ENCODE data around the gene CCDC148.

The CCDC148 gene

GRCh38 chr2:158432117-158432516 lies 24.4 kb downstream of the CCDC148 start:
- no peak for DNase-seq (ENCODE audit: low read depth)

DNA sequence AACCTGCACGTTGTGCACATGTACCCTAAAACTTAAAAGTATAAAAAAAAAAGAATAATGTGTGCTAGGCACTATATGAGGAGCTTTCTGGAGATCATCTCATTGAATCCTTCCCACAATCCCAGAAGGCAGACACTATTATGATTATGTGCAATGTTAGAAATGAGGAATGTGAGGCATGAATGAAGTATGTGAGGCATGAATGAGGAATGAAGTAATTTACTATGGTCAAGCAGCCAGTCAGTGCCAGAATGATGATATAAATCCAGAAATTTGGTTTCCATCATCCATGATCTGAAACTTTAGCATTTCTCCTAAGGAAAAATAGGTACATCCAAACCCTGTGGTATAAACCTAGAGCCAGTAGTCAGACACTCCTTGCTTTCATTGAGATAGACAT lies 42.0 kb downstream of the CCDC148 start:
- peak; percentile 77 for DNase-seq (ENCODE audit: low read depth)

DNA sequence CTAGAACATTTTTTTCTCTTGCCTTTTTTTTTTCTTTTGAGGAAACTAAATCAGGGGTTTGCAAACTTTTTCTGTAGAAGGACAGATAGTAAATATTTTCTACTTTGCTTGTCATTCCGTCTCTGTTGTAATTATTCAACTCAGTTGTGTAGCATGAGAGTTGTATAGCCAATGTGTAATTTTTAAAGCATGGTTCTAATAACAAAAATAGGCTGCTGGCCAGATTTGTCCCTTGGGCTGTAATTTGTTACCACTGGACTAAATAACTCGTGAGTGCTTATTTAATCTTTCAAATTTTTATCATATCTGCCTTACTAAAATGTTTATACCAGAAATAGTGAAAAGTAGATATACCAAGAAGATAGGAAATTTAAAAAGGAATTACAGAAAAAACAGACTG lies 43.0 kb downstream of the CCDC148 start:
- DNase-seq (ENCODE audit: low read depth) = peak; percentile 22

DNA sequence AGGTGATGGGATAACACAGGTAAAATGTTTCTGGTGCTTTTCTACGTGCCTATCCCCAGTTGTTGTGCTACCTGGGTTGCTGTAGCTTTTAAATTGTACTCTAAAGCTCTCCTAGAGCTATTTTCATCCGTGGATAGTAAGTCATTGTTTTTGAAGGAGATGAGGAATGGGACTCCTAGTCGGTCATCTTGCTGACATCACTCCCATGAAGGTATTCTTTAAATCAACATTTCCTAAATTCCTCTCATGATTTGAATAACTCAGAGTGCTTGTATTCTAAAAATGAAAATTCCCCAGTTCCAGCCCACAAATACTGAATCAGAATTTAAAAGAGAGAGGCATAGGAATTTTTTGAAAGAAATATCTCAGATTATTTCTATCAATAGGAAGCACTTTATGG lies 44.3 kb downstream of the CCDC148 start:
- peak; percentile 68 for DNase-seq (ENCODE audit: low read depth)

- DNase-seq (ENCODE audit: low read depth) = no peak
These were observed 44.8 kb downstream of the CCDC148 start for GRCh38 chr2:158411748-158412147.

GRCh38 chr2:158410132-158410531 lies 46.4 kb downstream of the CCDC148 start:
- no peak for DNase-seq (ENCODE audit: low read depth)

DNA sequence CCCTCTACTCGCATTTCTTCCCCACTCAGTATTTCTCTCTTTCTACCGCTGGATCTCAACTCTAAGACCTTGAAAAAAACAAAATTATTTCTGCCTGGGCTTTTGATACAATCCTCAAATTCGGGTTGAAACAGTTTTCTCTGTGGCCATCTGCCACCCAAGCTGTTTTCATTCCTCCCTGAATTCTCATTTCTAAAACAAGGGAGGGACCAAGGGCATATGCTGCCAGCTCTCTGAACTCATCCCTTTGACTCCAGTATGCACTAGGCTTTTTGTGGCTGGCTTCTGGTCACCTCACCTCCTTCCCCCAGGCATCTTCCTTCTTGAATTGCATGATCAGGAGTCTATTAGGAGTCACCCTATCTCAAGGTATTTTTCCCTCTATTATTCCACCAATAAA lies 49.5 kb downstream of the CCDC148 start:
- DNase-seq (ENCODE audit: low read depth) = no peak

DNA sequence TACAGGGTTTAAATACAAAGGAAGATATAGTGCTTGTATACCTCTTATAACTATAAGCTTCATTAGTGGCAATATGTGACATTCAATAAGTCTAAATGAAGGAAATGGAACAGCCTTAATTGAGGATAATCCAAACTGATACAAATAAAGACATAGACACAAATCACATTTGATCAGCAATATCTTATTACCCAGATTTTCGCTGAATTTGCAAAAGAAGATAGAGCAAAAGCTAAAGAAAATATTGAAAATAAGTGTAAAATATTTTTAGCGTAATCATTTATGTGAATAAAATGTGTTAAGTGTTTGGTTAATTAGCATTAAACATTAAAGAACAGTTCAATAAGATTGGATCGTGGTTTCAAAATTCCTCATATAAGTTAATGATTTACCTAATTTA lies 51.2 kb downstream of the CCDC148 start:
- DNase-seq (ENCODE audit: low read depth) = no peak

DNA sequence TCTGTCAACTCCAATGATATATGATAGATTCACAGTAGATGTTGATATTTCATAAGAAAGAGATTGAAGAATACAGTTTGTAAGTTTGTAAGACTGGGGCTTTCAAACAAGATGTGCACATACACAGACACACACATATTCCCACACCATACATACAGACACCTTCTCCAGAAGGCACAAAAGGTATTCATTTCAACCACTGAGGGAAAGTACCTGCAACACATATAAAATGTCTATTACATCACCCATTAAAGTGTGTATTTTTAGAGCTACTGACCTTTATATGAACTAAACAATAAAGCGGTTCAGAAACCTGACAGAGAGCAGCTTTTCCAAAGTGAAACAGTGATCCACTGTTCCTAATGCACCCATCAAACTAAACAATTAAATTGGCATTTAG lies 53.3 kb downstream of the CCDC148 start:
- peak; percentile 13 for DNase-seq (ENCODE audit: low read depth)

- DNase-seq (ENCODE audit: low read depth) = no peak
These were observed 53.9 kb downstream of the CCDC148 start for GRCh38 chr2:158402665-158403064.

- peak; percentile 15 for DNase-seq (ENCODE audit: low read depth)
These were observed 61.4 kb downstream of the CCDC148 start for GRCh38 chr2:158395166-158395565.

- DNase-seq (ENCODE audit: low read depth) = no peak
These were observed 62.1 kb downstream of the CCDC148 start for GRCh38 chr2:158394453-158394852.

DNA sequence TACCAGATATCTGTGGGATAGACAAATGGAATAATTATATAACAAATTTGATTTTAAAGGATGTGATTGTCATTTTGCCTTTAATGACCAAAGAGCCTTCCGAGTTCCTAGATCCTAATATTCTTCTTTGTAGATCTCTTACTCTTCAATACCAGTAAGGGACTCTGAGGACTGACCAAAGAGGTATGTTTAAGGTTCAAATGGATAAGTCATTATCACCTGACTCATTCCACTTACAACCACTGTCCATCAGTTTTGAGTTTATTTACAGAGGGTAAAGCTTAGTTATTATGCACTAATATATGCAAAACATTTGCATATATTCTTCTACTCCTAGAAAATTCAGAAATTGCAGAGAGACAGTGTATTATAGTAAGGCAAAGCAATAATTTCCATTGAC lies 62.7 kb downstream of the CCDC148 start:
- no peak for DNase-seq (ENCODE audit: low read depth)

DNA sequence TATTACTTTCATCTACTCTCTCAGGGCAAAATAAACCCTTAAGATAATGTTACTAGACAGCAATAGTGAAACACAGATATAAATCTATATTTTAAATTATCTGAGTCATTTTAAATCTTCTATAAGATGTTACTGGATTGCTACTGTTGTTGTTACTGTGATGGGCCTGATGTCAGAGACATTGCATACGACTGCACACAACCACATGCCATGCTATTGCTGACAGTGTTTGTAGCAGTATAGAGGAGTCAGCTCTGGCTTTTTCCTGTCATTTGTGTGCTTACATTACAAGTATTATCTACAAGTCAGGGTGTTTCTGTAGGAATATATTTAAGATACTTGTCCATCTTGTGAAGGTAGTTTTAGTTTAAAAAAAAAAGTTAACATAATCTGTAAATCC lies 63.9 kb downstream of the CCDC148 start:
- DNase-seq (ENCODE audit: low read depth) = no peak

DNA sequence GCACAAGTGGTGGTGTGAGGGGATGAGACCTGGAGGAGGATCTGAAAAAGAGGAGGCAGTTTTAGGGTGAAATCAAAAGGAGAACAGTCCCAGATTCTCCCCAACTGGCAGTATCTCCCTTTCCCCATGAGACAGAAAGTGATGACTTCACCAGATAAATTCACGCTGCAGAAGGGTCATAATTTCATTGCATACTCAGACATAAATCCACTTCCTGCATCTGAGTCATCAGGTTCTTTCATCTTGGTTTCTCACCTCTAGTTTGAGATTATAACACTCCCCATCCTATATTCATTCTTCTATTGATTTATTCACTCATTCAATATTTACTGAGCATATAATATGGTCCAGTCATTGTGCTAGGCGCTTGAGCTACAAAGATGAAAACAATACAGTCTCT lies 64.7 kb downstream of the CCDC148 start:
- DNase-seq (ENCODE audit: low read depth) = peak; percentile 69

GRCh38 chr2:158391361-158391760 lies 65.2 kb downstream of the CCDC148 start:
- DNase-seq (ENCODE audit: low read depth) = no peak

DNA sequence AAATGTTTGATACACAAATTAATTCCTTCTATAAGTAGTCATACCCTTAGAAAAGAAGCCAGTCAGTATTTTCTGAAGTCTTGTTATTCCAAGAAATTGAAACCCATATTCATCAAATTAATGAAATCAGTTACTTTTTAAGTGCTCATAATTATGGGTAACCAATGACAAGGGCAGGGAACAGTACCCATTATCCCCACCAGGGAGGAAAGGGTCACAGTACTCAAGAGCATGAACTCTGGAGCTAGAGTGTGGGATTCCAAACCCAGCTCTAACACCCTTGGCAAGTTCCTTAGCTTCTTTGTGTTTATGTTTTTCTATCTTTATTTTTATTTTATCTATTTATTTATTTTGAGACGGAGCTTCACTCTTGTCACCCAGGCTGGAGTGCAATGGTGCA lies 68.4 kb downstream of the CCDC148 start:
- no peak for DNase-seq (ENCODE audit: low read depth)

DNA sequence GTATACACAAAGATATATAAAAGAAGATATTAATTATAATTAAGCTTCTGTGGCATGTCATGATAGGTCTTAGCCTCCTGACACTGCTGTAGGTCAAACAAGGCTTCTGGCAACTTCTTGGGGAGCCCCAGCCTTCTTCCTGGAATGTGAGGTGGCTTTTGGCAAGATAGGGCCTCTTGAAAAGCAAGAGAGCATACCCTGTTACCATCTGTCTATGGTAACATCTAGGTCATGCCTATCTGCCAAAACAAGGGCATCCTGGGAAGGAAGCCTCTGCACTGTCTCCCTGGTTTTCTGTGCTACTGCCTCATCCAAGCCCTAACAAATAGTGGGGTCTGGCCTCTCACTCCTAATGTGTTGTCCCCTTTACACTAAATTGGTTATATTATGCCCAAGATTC lies 70.9 kb downstream of the CCDC148 start:
- DNase-seq (ENCODE audit: low read depth) = no peak

GRCh38 chr2:158381978-158382377 lies 74.6 kb downstream of the CCDC148 start:
- DNase-seq (ENCODE audit: low read depth) = no peak

GRCh38 chr2:158381205-158381604 lies 75.3 kb downstream of the CCDC148 start:
- DNase-seq (ENCODE audit: low read depth) = no peak

DNA sequence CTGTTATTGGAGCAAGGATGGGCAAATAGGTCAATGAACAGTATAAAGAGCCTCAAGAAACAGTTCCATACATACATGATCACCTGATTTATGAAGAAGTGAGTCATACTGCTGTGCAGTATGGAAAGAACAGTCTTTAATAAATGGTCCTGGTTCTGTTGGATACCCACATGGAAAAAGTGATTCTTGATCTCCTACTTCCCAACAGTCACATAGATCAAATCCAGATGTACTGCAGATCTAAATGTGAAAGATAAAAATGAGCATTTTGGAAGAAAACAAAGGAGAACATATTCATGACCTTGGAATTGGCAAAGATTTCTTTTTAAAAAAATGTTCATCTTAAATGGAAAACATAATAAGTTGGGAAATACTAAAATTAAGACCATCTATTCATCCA lies 75.8 kb downstream of the CCDC148 start:
- no peak for DNase-seq (ENCODE audit: low read depth)

- no peak for DNase-seq (ENCODE audit: low read depth)
These were observed 77.6 kb downstream of the CCDC148 start for GRCh38 chr2:158378926-158379325.

GRCh38 chr2:158366342-158366741 lies 90.2 kb downstream of the CCDC148 start:
- no peak for DNase-seq (ENCODE audit: low read depth)

DNA sequence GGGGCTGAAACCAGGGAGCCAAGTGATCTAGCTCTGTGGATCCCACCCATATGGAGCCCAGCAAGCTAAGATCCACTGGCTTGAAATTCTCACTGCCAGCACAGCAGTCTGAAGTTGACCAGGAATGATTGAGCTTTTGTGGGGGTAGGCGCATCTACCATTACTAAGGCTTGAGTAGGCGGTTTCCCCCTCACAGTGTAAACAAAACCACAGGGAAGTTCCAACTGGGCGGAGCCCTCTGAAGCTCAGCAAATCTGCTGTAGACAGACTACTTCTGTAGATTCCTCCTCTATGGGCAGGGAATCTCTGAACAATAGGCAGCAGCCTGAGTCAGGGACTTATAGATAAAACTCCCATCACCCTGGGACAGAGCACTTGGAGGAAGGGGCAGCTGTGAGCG lies 96.7 kb downstream of the CCDC148 start:
- DNase-seq (ENCODE audit: low read depth) = peak; percentile 43

- DNase-seq (ENCODE audit: low read depth) = no peak
These were observed 98.9 kb downstream of the CCDC148 start for GRCh38 chr2:158357699-158358098.

Data from iris pigment epithelial cell (primary cell).